Ovary (tissue), 3 donors: Measurements from ENCODE around the gene DIPK1C.

ENCODE experiments used
- CTCF ChIP-seq, 3 donors: fragments of 450-650 bp in 2 of 3; fragments of 200-600 bp in 1 of 3; IDR thresholded peaks; one replicate each; pipeline versions ENCODE4 v1.5.1 to v1.8.0; 2016 to 2022; ENCODE audit warnings: antibody characterized with exemption in 3 of 3, mild to moderate bottlenecking in 1 of 3
- EP300 ChIP-seq: sonication (generic); formaldehyde crosslinking; IDR thresholded peaks from one replicate; pipeline ENCODE4 v1.6.1; 2017; ENCODE audit warnings: antibody characterized with exemption
- POLR2A ChIP-seq: fragments of 450-650 bp; IDR thresholded peaks from one replicate; pipeline ENCODE4 v1.6.1; 2017; ENCODE audit warnings: antibody characterized with exemption, mild to moderate bottlenecking, moderate library complexity
- donor health status: DM: no; HTN: no; CAD: no.

GRCh38 chr18:74389171-74389927, 67.8 kb downstream of the DIPK1C start:
- no peak for TF ChIP-seq CTCF (IDR thresholded peaks at IDR 0.05)
- TF ChIP-seq EP300: no peak
- no peak for TF ChIP-seq POLR2A
